Measurements from ENCODE around the gene MBL2. TPM values are rescaled to one million over a fixed set of nuclear protein-coding genes. Genes with fewer than 3 reads are reported as not detected.

Gene MBL2
- total RNA-seq: under 1 TPM; 0.12 to 0.16 TPM
- polyA plus RNA-seq (ENCODE audit: insufficient read depth, low read depth, low replicate concordance): 0.08 TPM
- long read RNA-seq, donor 1: 0 reads
- long read RNA-seq, donor 2: 0 reads

GRCh38 chr10:52772623-52773022, at the start of gene MBL2:
MBL2 (minus strand) TSS chr10:52772784; CDS start chr10:52771635, 1,149 bp downstream.
- no peak within 1 kb of the TSS for H3K4me3 ChIP-seq
- H3K27me3 ChIP-seq: no peaks in the 10 kb centered on the region
- DNase-seq: no peak
- no peaks in the 10 kb centered on the region for H3K9me3 ChIP-seq
- no peaks in the 10 kb centered on the region for H3K36me3 ChIP-seq (ENCODE audit: low read depth, missing control alignments)
- H3K27ac ChIP-seq: no peak within 1 kb of the TSS
- intact Hi-C loops (cut with DNase I; ENCODE audit: low total_unique reads): no loop called here
- WGBS, 2 donors: 69 to 72% methylated on average over 3 of the region's 3 CpGs
- no peaks in the 10 kb centered on the region for H3K4me1 ChIP-seq
- TF ChIP-seq CTCF (IDR thresholded peaks at IDR 0.05): no peak
- TF ChIP-seq POLR2A (IDR thresholded peaks at IDR 0.05): no peak

- no peak overlapping the region for H3K27ac ChIP-seq
- DNase-seq: no peak
- H3K9me3 ChIP-seq: no peaks in the 10 kb centered on the region
- intact Hi-C loops (cut with DNase I; ENCODE audit: low total_unique reads): no loop called here
- no peaks in the 10 kb centered on the region for H3K27me3 ChIP-seq
- no peaks in the 10 kb centered on the region for H3K4me1 ChIP-seq
- 69 to 97% methylated on average over 1 of the region's 1 CpG for WGBS, 2 donors
- TF ChIP-seq POLR2A (IDR thresholded peaks at IDR 0.05): no peak
- no peak for TF ChIP-seq CTCF (IDR thresholded peaks at IDR 0.05)
- no peaks in the 10 kb centered on the region for H3K36me3 ChIP-seq (ENCODE audit: low read depth, missing control alignments)
- no peak overlapping the region for H3K4me3 ChIP-seq
Measured at GRCh38 chr10:52820309-52820708, 47.7 kb upstream of the MBL2 start.

- Histone ChIP-seq H3K27ac (no peak overlapping the region), H3K27me3 (no peaks in the 10 kb centered on the region), H3K4me1 (no peaks in the 10 kb centered on the region), H3K9me3 (no peaks in the 10 kb centered on the region), H3K36me3 (ENCODE audit: low read depth, missing control alignments) (no peaks in the 10 kb centered on the region), H3K4me3 (no peak overlapping the region)
- TF ChIP-seq CTCF (IDR thresholded peaks at IDR 0.05): no peak
- TF ChIP-seq POLR2A (IDR thresholded peaks at IDR 0.05): no peak
- 48 to 54% methylated on average over 3 of the region's 3 CpGs for WGBS, 2 donors
- intact Hi-C loops (cut with DNase I; ENCODE audit: low total_unique reads): no loop called here
- no peak for DNase-seq
Measured at GRCh38 chr10:52818019-52818418, 45.4 kb upstream of the MBL2 start.

GRCh38 chr10:52814506-52814905, 41.9 kb upstream of the MBL2 start:
- intact Hi-C loops (cut with DNase I; ENCODE audit: low total_unique reads): no loop called here
- no peaks in the 10 kb centered on the region for H3K9me3 ChIP-seq
- no peaks in the 10 kb centered on the region for H3K4me1 ChIP-seq
- H3K4me3 ChIP-seq: no peak overlapping the region
- 60 to 62% methylated on average over 5 of the region's 5 CpGs for WGBS, 2 donors
- H3K27me3 ChIP-seq: no peaks in the 10 kb centered on the region
- no peak for TF ChIP-seq CTCF (IDR thresholded peaks at IDR 0.05)
- no peak for TF ChIP-seq POLR2A (IDR thresholded peaks at IDR 0.05)
- H3K27ac ChIP-seq: no peak overlapping the region
- DNase-seq: no peak
- no peaks in the 10 kb centered on the region for H3K36me3 ChIP-seq (ENCODE audit: low read depth, missing control alignments)

- no peaks in the 10 kb centered on the region for H3K9me3 ChIP-seq
- H3K27ac ChIP-seq: no peak overlapping the region
- no peak overlapping the region for H3K4me3 ChIP-seq
- H3K27me3 ChIP-seq: no peaks in the 10 kb centered on the region
- no peaks in the 10 kb centered on the region for H3K4me1 ChIP-seq
- intact Hi-C loops (cut with DNase I; ENCODE audit: low total_unique reads): no loop called here
- no peaks in the 10 kb centered on the region for H3K36me3 ChIP-seq (ENCODE audit: low read depth, missing control alignments)
- TF ChIP-seq CTCF (IDR thresholded peaks at IDR 0.05) (no peak), POLR2A (IDR thresholded peaks at IDR 0.05) (no peak)
- no peak for DNase-seq
Measured at GRCh38 chr10:52811776-52812175, 39.2 kb upstream of the MBL2 start.

Data from testis (tissue), 5 donors.